AG08395 (cell line): Measurements from ENCODE around the gene ZNF862.
"Not testable (repeated sequence)": the region's sequence is repeated elsewhere in the genome, so short reads cannot be mapped to it uniquely, and the experiment has no call there.

Source experiments
- DNase-seq: peaks from one replicate; pipeline ENCODE4 v3.0.0; 2012; ENCODE audit warnings: mixed read lengths, low spot score

The ZNF862 gene

DNA sequence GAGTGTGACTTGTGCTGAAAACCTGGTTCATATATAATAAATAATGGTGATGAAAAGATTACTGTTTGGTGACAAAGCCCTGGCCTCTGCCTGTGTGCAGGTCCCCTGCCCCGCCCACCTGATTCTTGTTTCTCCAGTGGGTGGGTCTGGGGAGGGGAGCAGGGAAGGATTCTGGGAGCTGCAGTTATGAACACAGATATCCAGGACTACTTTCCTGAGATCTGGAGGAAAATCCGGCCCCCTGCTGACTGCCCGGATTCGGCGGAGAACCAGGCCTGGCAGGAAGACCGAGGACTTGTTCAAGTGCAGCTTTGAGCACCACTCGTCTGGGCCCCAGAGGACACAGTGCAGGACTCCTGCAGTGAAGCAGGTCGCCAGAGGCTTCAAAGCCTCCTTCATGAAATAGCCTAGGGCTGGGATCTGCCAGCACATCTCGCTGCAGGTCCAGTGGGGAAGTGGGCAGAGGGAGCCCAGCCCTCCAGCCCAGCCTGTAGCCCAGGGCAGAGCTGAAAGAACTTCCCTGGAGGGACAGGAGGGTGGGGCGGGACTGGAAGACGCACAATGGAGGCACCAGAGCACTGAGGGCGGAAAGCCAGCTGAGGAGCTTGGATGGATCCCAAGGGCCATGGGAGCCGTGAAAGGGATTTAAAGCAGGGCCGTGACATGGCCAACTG, 42.6 kb downstream of the ZNF862 start:
- DNase-seq = no peak

DNA sequence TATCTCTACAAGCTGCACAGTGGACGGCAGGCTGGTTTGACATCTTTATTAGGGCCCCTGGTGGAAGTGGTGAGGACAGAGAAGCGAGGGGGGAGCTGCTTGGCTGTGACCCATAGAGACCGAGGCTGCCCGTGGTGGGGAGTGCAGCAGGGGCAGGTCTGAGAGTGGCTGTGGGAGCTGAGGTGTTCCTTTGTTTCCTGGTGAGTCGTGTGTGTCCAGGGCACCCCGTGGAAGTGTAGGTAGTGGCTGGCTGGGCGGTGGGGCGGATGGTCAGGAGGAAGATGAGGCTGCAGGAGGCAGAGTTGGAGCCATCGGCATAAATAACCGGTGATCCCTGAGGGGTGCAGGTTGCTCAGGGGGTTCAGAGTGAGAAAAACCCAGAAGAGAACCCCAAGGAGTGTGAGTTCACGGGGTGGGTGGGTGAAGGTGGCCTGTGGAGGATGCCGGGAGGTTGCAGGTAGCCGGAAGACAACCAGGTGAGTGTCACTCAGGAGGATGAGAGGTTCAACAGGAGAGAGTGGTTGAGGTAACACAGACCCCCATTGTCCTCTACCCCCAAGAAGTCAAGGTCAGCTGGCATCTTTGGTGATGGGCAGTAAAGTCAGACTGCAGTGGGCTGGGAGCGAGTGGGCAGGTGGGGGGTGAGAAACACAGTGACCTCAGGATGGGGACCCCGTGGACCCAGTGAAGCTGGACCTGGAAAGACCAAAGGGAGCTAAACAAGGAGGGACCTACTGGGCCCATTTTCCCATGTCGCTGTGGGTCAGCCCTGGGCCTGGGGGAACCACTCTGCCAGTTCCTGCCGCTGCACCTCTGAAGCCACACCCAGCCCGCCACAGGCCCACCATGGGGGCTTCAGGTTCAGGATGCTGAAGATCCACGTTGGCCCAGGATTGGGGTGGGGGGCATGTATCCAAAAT, 43.4 kb downstream of the ZNF862 start:
- DNase-seq = no peak

DNA sequence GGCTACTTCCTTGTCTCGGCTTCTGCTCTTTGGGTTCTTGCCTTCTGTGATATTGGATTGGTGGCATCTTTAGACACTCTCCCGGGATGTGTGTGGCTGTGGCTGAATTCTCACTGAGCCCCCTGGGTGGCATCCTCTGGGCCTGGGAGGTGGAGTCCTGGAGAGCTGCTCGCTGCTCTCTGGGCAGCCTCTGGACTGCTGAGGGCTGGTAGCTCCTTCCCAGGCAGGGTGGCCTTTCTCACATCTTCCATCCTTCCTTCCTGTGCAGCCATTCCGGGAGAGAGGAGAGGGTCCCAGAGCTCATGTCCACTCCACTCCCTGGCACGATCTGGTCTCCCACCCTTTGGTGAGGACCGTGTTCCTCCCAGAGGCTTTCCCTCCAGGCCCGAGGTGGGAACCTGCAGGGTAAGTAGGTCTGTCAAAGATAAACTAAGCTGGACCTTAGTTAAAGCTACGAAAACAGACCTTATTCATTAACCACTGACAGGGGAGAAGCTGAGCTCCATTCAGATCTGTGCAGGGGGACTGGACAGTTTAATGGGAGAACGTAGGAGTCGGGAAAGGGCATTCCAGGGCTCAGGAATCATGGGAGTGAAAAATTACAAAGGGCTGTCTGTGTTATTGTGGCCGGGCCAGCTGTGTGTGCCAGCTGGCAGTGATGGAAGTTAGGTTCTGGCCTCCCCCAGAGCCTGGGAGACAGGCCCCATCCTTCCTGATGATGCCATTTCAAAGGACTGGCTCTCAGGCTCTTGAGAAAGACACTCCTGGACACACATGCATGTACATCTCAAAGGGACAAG, 44.3 kb downstream of the ZNF862 start:
- no peak for DNase-seq

- no peak for DNase-seq
Measured at GRCh38 chr7:149883048-149883438, 44.9 kb downstream of the ZNF862 start.

DNA sequence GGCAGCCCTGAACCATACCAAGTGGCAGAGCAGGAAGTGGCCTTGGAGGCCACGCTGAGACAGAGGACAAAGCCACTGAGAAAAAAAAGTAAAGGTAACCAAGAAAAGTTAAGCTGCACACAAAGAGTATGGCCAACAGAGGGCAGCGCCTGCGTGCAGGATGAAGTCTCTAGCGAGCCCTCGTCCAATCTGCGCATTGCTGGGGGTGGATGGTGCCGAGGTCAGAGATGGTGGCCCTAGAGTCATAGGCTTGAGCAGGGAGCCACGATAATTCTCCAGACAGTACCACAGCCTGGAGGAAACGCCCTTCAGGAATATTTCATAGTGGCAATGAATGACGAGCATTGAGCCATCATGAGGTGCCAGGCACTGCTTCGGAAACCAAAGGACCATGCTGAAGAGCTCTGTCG, 45.3 kb downstream of the ZNF862 start:
- no peak for DNase-seq

DNA sequence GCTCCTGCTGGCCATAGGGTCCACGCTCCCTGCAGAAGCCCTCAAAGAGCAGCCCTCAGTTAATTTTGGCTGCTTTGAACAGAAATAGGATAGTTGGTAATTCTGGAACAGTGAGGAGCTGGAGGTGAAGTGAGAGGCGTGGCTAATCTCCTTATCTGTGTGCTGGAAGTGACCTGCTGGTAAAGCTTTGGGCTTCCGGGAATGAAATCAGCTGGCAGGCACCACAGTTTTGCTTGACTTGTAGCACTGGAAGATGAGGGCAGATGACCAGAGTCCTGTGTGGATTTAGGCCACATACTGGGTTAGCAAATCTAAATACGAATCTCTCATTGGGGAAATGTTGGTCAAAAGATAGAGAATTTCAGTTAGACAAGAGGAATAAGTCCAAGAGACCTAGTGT, 45.8 kb downstream of the ZNF862 start:
- no peak for DNase-seq

GRCh38 chr7:149884541-149884940, 46.4 kb downstream of the ZNF862 start:
- DNase-seq = no peak

DNA sequence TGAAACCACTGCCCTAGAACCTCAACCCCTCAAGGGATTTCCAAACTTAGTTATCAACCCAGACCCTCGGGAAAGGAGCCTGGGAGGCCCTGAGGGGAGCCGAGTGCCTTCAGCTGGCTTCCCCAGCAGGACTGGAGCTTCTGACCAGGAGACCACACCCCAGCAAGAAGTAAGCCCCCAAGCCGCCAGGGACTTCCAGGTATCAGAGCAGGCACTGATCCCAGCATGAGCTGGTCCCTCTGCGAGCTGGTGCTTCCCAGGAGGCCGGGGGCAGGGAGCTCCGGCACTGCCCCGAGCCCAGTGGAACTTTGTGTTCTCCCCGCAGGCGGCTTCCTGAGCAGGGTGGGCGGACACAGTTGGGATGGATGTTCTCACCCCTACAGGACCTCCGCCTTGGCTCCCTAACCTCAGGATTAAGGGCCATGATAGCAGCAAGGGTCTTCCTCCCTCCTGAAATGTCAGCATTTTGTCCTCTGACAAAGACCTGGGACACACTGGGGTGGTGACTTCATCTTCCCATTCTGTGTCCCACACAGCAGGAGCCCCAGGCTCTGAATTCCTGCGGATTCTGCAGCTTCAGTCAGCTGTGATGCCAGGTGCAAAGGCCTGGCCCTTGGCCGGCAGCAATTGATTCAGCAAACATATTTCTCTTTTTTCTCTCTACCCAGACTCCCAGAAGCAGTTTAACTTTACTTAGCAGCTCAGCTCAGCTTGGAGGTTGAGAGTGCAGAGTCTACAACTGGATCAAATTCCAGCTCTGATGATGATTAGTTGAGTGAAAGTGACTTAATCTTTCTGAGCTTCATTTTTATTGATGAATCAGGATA, 47.2 kb downstream of the ZNF862 start:
- DNase-seq = no peak

- no peak for DNase-seq
Measured at GRCh38 chr7:149886018-149886415, 47.8 kb downstream of the ZNF862 start.

- no peak for DNase-seq
Measured at GRCh38 chr7:149887311-149887710, 49.1 kb downstream of the ZNF862 start.

DNA sequence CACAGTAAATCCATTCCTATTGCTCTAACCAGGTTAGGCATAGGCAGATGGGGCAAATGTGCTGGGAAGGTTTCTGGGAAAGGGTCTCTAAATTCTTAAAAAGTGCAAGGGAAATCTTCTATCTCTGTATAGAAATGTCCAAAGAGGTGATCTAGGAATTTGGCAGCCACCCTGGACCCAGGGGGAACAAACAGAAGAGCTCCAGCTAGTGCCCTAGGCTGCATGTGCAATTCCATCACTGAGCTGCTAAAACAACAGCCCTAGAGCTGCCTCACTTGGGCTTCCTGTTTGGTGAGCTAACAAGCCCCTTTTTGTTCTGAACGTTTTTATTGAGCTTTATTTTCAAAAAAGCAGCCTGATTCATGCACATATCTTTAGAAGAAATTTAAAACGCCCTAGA, 52.5 kb downstream of the ZNF862 start:
- not testable (repeated sequence) for DNase-seq

GRCh38 chr7:149894957-149895356, 56.8 kb downstream of the ZNF862 start:
- DNase-seq = not testable (repeated sequence)

- DNase-seq = not testable (repeated sequence)
Measured at GRCh38 chr7:149907776-149908376, 69.7 kb downstream of the ZNF862 start.

- DNase-seq = not testable (repeated sequence)
Measured at GRCh38 chr7:149910219-149910618, 72.0 kb downstream of the ZNF862 start.

GRCh38 chr7:149912126-149912525, 74.0 kb downstream of the ZNF862 start:
- DNase-seq = not testable (repeated sequence)
